ENCODE measurements around the gene NOP16.

- no peak for TF ChIP-seq CTCF (conservative IDR thresholded peaks at IDR 0.05)
- TF ChIP-seq ZFX (IDR thresholded peaks at IDR 0.05) = no peak
Measured at GRCh38 chr5:176386491-176386890, 1.9 kb downstream of the NOP16 start.
